Myocyte (in vitro differentiated cells): Measurements from ENCODE around the gene VPREB3. TPM values are rescaled to one million over a fixed set of nuclear protein-coding genes. Genes with fewer than 3 reads are reported as not detected.
"Not testable (repeated sequence)": the region's sequence is repeated elsewhere in the genome, so short reads cannot be mapped to it uniquely, and the experiment has no call there.

Source experiments
- DNase-seq: peaks from one replicate; pipeline ENCODE4 v3.0.0-alpha.2; 2012; ENCODE audit warnings: low read depth
- total RNA-seq: library from RNA; depleted of rRNA; stranded (reverse); fragments of >200 nt; gene quantifications from 2 replicates; pipeline ENCODE4 v1.2.3, GENCODE V29; 2014

VPREB3 gene
- total RNA-seq, 1 donor from 2014 or later = 0.51 TPM

- DNase-seq = no peak
Observed at GRCh38 chr22:23744485-23744884, 9.7 kb downstream of the VPREB3 start.

GRCh38 chr22:23744001-23744400, 10.2 kb downstream of the VPREB3 start:
- DNase-seq = no peak

- DNase-seq = peak; percentile 51
Observed at GRCh38 chr22:23743303-23743705, 10.9 kb downstream of the VPREB3 start.

GRCh38 chr22:23742505-23743264, 11.5 kb downstream of the VPREB3 start:
- peak; percentile 53 for DNase-seq

GRCh38 chr22:23737696-23738095, 16.5 kb downstream of the VPREB3 start:
- DNase-seq = no peak

- DNase-seq = not testable (repeated sequence)
Observed at GRCh38 chr22:23728108-23728507, 26.1 kb downstream of the VPREB3 start.

- no peak for DNase-seq
Observed at GRCh38 chr22:23722724-23723123, 31.5 kb downstream of the VPREB3 start.

GRCh38 chr22:23722160-23722559, 32.1 kb downstream of the VPREB3 start:
- no peak for DNase-seq

- no peak for DNase-seq
Observed at GRCh38 chr22:23720855-23721254, 33.4 kb downstream of the VPREB3 start.

- no peak for DNase-seq
Observed at GRCh38 chr22:23718371-23719165, 35.7 kb downstream of the VPREB3 start.

GRCh38 chr22:23716811-23717801, 37.1 kb downstream of the VPREB3 start:
- DNase-seq = peak; percentile 86

GRCh38 chr22:23715806-23716375, 38.3 kb downstream of the VPREB3 start:
- DNase-seq = no peak

GRCh38 chr22:23714596-23715578, 39.3 kb downstream of the VPREB3 start:
- no peak for DNase-seq

- DNase-seq = no peak
Observed at GRCh38 chr22:23713696-23714595, 40.3 kb downstream of the VPREB3 start.

GRCh38 chr22:23712256-23712655, 42.0 kb downstream of the VPREB3 start:
- DNase-seq = no peak

GRCh38 chr22:23709107-23709506, 45.1 kb downstream of the VPREB3 start:
- no peak for DNase-seq

- DNase-seq = no peak
Observed at GRCh38 chr22:23708270-23708669, 46.0 kb downstream of the VPREB3 start.

GRCh38 chr22:23705358-23705757, 48.9 kb downstream of the VPREB3 start:
- DNase-seq = no peak

GRCh38 chr22:23704829-23705228, 49.4 kb downstream of the VPREB3 start:
- DNase-seq = no peak
